Subcutaneous adipose tissue (tissue), 4 donors: ENCODE measurements around the gene TBL2. TPM values are rescaled to one million over a fixed set of nuclear protein-coding genes. Genes with fewer than 3 reads are reported as not detected.

Source experiments
- CTCF ChIP-seq: fragments of 450-650 bp; IDR thresholded peaks from one replicate; pipeline ENCODE4 v1.5.1; 2016; ENCODE audit warnings: low read depth, mild to moderate bottlenecking, control low read depth, antibody characterized with exemption, moderate library complexity
- total RNA-seq, 4 donors: library from RNA; depleted of rRNA; stranded (reverse); fragments of >200 nt; gene quantifications; one replicate each; pipeline ENCODE4 v1.1.0, GENCODE V29; 2016

Gene TBL2
- total RNA-seq, 4 donors from 2014 or later, result 32.3 to 43.0 (median 37.1) TPM

- TF ChIP-seq CTCF, result no peak
These were observed 19.8 kb upstream of the TBL2 start for GRCh38 chr7:73597978-73598782.

DNA sequence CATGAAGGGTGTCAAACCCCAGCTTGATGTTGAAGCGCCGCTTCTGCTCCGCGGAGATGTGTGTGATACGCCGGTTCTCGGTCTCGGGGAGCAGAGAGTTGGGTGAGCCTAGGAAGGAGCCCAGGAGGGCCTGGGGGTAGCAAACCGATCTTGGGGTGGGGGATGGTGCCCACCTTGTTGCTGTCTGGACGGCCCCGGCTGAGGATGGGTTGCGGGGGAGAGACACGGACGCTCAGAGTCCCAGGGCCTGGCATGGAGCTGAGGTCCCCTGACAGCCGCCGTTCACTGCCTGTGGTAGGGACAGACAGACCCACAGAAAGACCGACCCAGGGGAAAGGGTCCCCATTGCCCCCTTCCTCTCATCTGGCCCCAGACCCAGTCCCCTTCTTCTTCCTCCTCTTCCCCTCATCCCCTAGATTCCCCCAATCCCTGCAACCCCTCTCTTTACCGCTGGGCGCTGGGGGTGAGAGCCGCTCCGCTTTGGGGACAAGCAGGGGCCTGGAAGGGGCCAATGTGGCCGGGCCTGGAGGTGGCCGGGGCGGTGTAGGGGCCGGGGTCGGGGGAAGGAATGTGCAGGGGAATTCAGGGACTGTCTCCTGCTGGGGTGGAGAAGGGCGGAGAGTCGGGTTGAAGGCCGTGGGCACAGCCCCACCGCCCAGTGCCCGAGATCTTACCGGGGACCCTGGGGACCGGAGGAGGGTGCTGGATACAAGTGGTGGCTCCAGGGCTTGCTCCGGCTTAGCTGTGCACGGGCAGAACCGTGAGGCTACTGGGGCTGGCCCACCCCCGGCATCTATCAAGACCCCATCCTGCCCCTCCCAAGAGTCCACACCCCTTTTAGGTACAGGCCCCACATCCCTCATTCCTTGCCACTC is 18.0 kb upstream of the TBL2 start:
- no peak for TF ChIP-seq CTCF

DNA sequence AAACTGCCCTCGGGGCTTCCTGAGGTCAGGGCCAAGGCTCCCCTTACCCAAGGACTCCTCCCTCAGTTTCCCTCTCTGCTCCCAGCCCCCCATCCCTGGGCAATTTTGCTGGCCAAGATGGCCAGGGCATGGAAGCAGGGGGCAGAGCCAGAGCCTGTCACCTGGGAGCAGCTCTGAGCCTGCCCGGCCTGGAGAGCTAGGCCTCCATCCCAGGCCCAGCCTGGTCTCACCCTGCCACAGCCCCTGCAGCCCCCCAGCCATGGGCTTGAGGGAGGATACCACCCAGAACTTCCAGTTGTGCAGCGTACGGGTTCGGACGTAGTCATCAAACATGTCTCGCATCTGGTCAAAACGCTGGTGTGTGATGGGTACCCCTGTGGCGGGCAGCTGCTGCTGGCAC is 17.0 kb upstream of the TBL2 start:
- no peak for TF ChIP-seq CTCF

GRCh38 chr7:73593207-73594045 is 15.0 kb upstream of the TBL2 start:
- no peak for TF ChIP-seq CTCF

DNA sequence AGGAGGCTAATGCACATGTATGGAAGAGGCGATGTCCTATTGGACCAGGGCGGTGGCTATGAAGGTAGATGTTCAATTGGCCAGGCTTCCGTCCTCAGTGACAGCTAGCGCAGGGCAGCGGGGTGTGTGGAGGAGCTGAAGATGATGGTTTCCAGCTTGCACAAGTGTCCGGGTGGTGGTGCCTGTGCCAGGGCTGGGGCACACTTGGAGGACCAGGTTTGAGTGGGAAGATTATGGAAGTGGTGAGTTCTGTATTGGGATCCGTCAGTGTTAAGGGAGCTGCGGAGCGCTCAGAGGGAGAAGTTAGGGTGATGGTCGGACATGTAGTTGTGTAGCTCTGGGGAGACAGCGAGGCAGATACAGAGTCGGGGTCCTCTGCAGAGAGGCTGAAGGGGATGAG is 8.5 kb upstream of the TBL2 start:
- no peak for TF ChIP-seq CTCF

DNA sequence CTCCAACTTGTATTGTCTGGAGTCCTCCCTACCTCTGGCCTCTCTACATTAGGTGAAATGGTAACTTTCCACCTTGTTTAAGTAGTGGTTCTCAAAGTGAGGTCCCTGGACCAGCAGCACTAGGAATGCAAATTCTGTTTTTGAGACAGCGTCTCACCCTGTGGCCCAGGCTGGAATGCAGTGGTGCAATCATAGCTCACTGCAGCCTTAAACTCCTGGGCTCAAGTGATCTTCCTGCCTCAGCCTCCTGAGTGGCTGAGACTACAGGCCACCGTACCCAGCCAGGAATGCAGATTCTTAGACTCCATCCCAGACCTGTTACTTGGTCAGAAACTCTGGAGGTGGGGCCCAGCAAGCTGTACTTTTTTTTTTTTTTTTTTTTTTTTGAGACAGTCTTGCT is 6.8 kb upstream of the TBL2 start:
- no peak for TF ChIP-seq CTCF
